Omental fat pad (tissue), 4 donors: ENCODE results near the gene INS. TPM values are rescaled to one million over a fixed set of nuclear protein-coding genes. Genes with fewer than 3 reads are reported as not detected.

Experiments used
- ATAC-seq: fragments of 150-250 bp; one replicate; pipeline ENCODE4 v1.9.1; 2016; ENCODE audit warnings: mild to moderate bottlenecking, moderate library complexity; ENCODE audit not compliant: low FRiP score
- DNase-seq: peaks from one replicate; pipeline ENCODE4 v3.0.0-alpha.2; 2019; ENCODE audit warnings: low spot score
- CTCF ChIP-seq, 3 donors: fragments of 450-650 bp; IDR thresholded peaks; one replicate each; pipeline ENCODE4 v1.5.1; 2016 to 2017; ENCODE audit warnings: antibody characterized with exemption in 3 of 3, mild to moderate bottlenecking in 3 of 3, moderate library complexity in 2 of 3
- total RNA-seq, 4 donors: library from RNA; depleted of rRNA; stranded (reverse); fragments of >200 nt; gene quantifications; one replicate each; pipeline ENCODE4 v1.1.0, GENCODE V29; 2016

INS gene
- total RNA-seq, result not detected

DNA sequence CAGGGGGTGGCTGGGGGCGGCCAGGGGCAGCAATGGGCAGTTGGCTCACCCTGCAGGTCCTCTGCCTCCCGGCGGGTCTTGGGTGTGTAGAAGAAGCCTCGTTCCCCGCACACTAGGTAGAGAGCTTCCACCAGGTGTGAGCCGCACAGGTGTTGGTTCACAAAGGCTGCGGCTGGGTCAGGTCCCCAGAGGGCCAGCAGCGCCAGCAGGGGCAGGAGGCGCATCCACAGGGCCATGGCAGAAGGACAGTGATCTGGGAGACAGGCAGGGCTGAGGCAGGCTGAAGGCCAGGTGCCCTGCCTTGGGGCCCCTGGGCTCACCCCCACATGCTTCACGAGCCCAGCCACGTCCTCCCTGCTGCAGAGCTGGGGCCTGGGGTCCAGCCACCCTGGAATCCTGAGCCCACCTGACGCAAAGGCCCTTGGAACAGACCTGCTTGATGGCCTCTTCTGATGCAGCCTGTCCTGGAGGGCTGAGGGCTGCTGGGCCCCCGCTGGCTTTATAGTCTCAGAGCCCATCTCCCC, at the start of gene INS:
TSS of gene INS (minus strand) at position 474 of the 524 bp plus-strand sequence. CDS start at position 236, 238 bp downstream.
- TF ChIP-seq CTCF (IDR thresholded peaks at IDR 0.05), result no peak
- DNase-seq (no peak), ATAC-seq (no peak)

GRCh38 chr11:2210366-2211112, 49.5 kb upstream of the INS start:
- ATAC-seq, result no peak

DNA sequence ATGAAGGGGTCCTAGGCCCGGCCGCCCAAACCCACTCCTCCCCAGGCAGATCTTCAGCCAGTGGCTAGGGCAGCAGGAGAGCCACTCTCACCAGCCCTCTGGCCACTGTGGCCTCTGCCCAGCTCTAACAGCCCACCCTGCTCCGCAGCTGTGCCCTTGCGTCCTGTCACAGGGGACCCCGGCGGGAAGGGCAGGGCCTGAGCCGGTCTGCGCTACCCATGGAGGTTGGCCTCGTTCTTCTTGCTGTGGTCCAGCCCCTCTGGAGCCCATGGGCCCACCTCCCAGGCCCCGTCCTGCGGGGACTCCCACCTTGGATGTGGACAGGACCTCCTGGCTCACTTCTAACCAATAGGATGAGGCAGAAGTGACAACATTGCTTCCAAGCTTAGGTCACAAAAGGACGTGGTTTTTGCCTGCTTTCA, 48.9 kb upstream of the INS start:
- DNase-seq, result no peak
- no peak for TF ChIP-seq CTCF (IDR thresholded peaks at IDR 0.05)
- no peak for ATAC-seq

More at GRCh38 chr11:2210366-2211112, 49.5 kb upstream of the INS start:
- no peak for DNase-seq
- no peak for TF ChIP-seq CTCF (IDR thresholded peaks at IDR 0.05)

GRCh38 chr11:2209370-2209801, 48.4 kb upstream of the INS start:
- no peak for TF ChIP-seq CTCF (IDR thresholded peaks at IDR 0.05)
- DNase-seq, result no peak
- ATAC-seq, result no peak

GRCh38 chr11:2208691-2209369, 47.8 kb upstream of the INS start:
- DNase-seq (no peak), ATAC-seq (no peak)
- no peak for TF ChIP-seq CTCF (IDR thresholded peaks at IDR 0.05)

GRCh38 chr11:2207773-2208621, 47.0 kb upstream of the INS start:
- ATAC-seq, result no peak
- TF ChIP-seq CTCF (IDR thresholded peaks at IDR 0.05), result no peak
- DNase-seq, result no peak
